Right atrium auricular region (tissue), 2 donors: Measurements from ENCODE around the gene GBX1. TPM values are rescaled to one million over a fixed set of nuclear protein-coding genes. Genes with fewer than 3 reads are reported as not detected.

Source experiments
- DNase-seq: peaks from one replicate; pipeline ENCODE4 v3.0.0-alpha.2; 2019; ENCODE audit warnings: low spot score
- H3K27ac ChIP-seq, 2 donors: fragments of 200-600 bp; sonication (generic); 1 replicate in 1 of 2; 2 replicates in 1 of 2; pipeline ENCODE4 v1.5.1; 2016 to 2019
- H3K27me3 ChIP-seq, 2 donors: fragments of 200-600 bp; sonication (generic); one replicate each; pipeline versions ENCODE4 v1.5.1 to v1.6.0; 2017 to 2019
- H3K36me3 ChIP-seq: fragments of 200-600 bp; sonication (generic); one replicate; pipeline ENCODE4 v1.5.1; 2016
- H3K4me1 ChIP-seq, 2 donors: fragments of 200-600 bp; sonication (generic); one replicate each; pipeline versions ENCODE4 v1.5.1 to v1.6.0; 2017 to 2019
- H3K4me3 ChIP-seq, 2 donors: fragments of 200-600 bp; sonication (generic); 1 replicate in 1 of 2; 2 replicates in 1 of 2; pipeline ENCODE4 v1.5.1; 2017 to 2019; ENCODE audit warnings: mild to moderate bottlenecking in 1 of 2, moderate library complexity in 1 of 2
- H3K9me3 ChIP-seq, 2 donors: fragments of 200-600 bp; sonication (generic); one replicate each; pipeline ENCODE4 v1.5.1; 2019
- total RNA-seq, 2 donors: library from RNA; depleted of rRNA; stranded (reverse); fragments of >200 nt; gene quantifications; one replicate each; pipeline ENCODE4 v1.1.0, GENCODE V29; 2016
- TF ChIP-seq, protein P1 (sequence below), 2 donors: fragments of 200-600 bp; sonication (generic); IDR thresholded peaks; one replicate each; pipeline ENCODE4 v1.5.1; 2019; ENCODE audit warnings: antibody characterized with exemption in 2 of 2

The GBX1 gene
- total RNA-seq, 2 donors from 2014 or later: not detected

DNA sequence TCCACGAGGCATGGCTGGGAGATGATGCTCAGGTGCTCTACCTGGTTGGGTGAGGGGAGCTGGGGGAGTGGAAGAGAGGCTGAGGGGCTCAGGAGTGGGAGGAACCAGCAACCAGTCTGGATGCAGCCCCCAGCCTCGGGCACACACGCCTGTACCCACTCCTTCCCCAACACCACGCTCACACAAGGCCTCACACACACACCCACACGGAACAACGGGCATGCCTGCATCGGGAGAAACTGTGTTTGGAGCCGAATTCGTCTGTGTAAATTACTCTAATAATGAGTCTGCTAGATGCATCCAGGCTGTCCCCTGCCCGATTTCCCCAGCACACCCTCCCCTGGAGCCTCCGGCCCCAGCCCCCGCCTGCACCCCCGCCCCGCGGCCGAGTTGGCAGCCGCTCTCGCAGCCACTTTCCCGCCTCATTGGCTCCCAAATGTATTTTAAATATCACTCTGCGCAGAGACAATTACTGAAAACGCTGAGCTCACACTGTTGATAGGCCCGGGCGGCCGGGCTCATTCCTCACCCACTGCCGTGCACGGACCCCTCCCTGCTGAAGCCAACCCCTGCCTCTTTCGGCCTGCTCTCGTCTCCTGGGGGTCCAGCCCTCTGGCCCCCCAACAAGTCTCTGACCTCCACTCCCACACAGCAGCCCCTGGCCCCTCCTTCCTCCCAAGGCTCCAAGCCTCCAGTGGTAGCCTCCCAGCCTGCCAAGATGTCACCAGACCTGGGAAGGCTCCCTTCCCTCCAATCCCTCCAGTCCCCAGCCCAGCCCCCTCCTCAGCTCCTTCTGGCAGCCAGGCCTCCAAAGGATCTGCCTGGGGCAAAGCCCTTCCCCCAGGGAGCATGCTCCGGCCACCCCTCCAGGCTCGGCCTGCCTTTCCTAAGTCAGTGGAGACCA is 31.7 kb upstream of the GBX1 start:
- Histone ChIP-seq H3K9me3 (no peaks in the 10 kb centered on the region), H3K27me3 (no peaks in the 10 kb centered on the region), H3K4me3 (no peak overlapping the region), H3K36me3 (no peaks in the 10 kb centered on the region), H3K27ac (no peak overlapping the region), H3K4me1 (peaks cover 0 to 3% of the 10 kb centered on the region in 2 donors)
- DNase-seq: no peak
- TF ChIP-seq, protein P1, sequence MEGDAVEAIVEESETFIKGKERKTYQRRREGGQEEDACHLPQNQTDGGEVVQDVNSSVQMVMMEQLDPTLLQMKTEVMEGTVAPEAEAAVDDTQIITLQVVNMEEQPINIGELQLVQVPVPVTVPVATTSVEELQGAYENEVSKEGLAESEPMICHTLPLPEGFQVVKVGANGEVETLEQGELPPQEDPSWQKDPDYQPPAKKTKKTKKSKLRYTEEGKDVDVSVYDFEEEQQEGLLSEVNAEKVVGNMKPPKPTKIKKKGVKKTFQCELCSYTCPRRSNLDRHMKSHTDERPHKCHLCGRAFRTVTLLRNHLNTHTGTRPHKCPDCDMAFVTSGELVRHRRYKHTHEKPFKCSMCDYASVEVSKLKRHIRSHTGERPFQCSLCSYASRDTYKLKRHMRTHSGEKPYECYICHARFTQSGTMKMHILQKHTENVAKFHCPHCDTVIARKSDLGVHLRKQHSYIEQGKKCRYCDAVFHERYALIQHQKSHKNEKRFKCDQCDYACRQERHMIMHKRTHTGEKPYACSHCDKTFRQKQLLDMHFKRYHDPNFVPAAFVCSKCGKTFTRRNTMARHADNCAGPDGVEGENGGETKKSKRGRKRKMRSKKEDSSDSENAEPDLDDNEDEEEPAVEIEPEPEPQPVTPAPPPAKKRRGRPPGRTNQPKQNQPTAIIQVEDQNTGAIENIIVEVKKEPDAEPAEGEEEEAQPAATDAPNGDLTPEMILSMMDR (IDR thresholded peaks at IDR 0.05): no peak

DNA sequence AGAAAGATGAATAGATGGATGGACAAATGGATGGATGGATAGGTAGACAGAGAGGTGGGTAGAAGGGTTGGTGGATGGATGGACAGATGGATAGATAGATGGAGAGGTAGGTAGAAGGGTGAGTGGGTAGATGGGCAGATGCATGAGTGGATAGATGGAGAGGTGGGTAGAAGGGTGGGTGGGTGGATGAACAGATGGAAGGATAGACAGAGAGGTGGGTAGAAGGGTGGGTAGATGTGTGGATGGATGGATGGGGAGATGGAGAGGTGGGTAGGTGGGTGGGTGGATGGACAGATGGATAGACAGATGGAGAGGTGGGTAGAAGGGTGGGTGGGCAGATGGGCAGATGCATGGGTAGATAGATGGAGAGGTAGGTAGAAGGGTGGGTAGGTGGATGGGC is 30.4 kb upstream of the GBX1 start:
- Histone ChIP-seq H3K36me3 (no peaks in the 10 kb centered on the region), H3K27ac (no peak overlapping the region), H3K4me3 (no peak overlapping the region), H3K4me1 (peaks cover 0 to 3% of the 10 kb centered on the region in 2 donors), H3K9me3 (no peaks in the 10 kb centered on the region), H3K27me3 (no peaks in the 10 kb centered on the region)
- TF ChIP-seq, protein P1 (IDR thresholded peaks at IDR 0.05): no peak
- no peak for DNase-seq

DNA sequence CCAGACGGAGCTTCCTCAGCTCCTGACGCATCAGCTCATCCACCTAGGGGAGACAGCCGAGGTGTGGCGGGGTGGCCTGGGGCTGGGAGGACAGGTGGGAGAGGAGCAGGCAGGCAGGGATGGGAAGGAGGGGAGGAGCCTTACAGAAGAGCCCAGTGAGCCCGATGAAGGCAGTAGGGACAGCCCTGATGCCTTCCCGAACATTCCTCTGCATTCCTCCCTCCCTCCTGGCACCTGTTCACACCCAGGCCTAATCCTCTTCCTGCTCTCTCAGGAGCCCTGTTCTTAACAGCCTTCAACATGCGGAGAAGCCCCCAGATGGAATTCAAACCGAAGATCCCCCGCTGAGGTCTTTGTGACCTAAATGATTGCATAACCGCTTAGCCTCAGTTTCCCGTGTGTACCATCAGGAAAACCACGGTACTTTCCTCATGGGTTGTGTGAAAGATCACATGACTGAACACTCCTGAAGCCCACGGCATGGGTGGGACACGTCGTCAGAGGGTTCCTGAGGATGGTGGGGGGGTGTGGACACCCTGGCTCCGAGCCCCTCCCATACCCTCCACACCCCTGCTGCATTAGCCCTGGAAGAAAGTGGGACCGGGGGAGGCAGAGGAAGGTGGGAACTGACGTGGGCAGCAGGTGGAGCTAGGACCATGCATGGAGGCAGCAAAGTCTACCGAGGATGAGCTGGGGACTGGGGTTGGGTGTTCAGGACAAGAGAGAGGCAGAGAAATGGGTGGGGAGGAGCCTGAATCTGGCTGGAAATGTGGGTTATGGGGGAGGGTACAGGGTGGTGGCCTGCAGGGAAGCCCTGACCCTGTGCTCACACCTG is 28.3 kb upstream of the GBX1 start:
- TF ChIP-seq, protein P1 (IDR thresholded peaks at IDR 0.05): no peak
- Histone ChIP-seq H3K27me3 (no peaks in the 10 kb centered on the region), H3K4me1 (peaks cover 0 to 3% of the 10 kb centered on the region in 2 donors), H3K4me3 (no peak overlapping the region), H3K36me3 (no peaks in the 10 kb centered on the region), H3K9me3 (no peaks in the 10 kb centered on the region), H3K27ac (no peak overlapping the region)
- DNase-seq: no peak

DNA sequence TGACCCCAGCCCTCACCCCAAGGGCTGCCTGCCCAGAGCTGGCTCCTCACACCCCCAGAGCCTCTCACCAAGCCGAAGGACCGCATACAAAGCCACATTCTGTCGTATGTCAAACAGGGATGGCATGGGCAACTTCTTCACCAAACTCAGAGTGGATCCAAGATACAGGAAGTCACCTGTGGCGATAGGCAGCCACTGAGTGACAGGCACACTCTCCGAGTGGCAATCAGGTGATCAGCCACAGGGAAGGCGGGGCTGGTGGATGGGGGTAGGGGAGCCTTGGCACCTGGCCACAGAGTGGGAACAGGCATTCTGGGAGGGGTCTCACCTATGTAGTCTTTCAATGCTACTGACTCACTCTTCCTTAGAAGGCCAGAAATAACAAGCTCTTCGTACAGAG is 26.7 kb upstream of the GBX1 start:
- TF ChIP-seq, protein P1 (IDR thresholded peaks at IDR 0.05): no peak

DNA sequence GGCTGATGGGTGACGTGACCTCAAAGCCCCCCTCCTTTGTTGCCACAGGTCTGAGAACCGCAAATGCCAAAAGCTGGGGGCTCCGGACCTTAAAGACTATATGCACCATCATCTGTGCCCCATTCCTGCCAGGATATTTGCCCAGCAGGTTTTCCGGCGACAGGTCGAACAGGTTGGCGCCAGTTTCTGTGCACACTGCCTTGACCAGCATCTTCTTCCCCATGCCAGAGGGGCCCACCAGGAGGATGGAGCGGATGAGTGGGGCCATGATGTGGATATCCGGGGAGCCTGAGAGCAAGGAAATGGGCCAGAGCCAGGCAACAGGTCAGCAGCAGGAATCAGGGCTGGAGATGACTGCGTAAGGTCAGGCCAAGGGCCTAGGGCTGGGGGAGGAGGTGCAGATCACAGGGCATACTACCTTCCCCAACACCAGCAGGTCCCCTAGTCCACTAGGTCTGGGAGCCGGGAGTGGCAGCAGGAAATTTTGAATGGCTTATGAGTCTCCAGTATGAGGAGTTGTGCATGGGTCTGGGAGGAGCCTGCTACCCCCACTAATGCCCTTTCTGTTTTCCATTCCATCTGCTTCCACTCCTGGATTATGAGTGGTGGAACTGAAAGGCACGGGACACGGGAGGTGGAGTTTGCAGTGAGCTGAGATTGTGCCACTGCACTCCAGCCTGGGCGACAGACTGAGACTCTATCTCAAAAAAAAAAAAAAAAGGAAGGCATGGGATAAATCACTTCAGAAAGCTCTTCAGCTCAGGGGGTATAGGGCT is 25.9 kb upstream of the GBX1 start:
- no peak for DNase-seq
- no peak overlapping the region for H3K4me3 ChIP-seq
- H3K4me1 ChIP-seq: no peaks in the 10 kb centered on the region
- no peaks in the 10 kb centered on the region for H3K9me3 ChIP-seq
- TF ChIP-seq, protein P1 (IDR thresholded peaks at IDR 0.05): no peak
- no peaks in the 10 kb centered on the region for H3K36me3 ChIP-seq
- no peak overlapping the region for H3K27ac ChIP-seq
- no peaks in the 10 kb centered on the region for H3K27me3 ChIP-seq

More for the DNA sequence above, 26.7 kb upstream of the GBX1 start:
- Histone ChIP-seq H3K4me1 (no peaks in the 10 kb centered on the region), H3K36me3 (no peaks in the 10 kb centered on the region), H3K4me3 (no peak overlapping the region), H3K9me3 (no peaks in the 10 kb centered on the region), H3K27me3 (no peaks in the 10 kb centered on the region), H3K27ac (no peak overlapping the region)
- DNase-seq: no peak
